A549 (cell line): ENCODE results near the gene MEF2B. TPM values are rescaled to one million over a fixed set of nuclear protein-coding genes. Genes with fewer than 3 reads are reported as not detected.
A peak's percentile ranks its signal among the peaks of the same experiment; 100 is the strongest.

Source experiments
- ATAC-seq, 2 experiments: fragments of 200-7000 bp in 1 of 2; fragments of >200 bp in 1 of 2; cut with Nextera tagmentation in 1 of 2; cut with Tn5 transposase in 1 of 2; 3 replicates each; pipeline versions ENCODE4 v1.8.0 to v1.9.1; 2018 to 2020; ENCODE audit warnings: mild to moderate bottlenecking in 1 of 2, moderate library complexity in 1 of 2
- CTCF ChIA-PET: fragments of 300-600 bp; sonication (Branson Sonifier 250); formaldehyde crosslinking; extraction: SDS; loops from one replicate; lab custom pipeline; 2021; ENCODE audit warnings: antibody characterized with exemption, inconsistent platforms; lab: Yijun Ruan, JAX
- POLR2A ChIA-PET: fragments of 350-600 bp; formaldehyde crosslinking; extraction: SDS; loops from one replicate; lab custom pipeline; 2021; ENCODE audit warnings: antibody characterized with exemption, inconsistent platforms; lab: Yijun Ruan, JAX
- DNase-seq, 2 experiments: peaks; one replicate each; pipeline versions ENCODE4 v3.0.0 to v3.0.0-alpha.2; 2011 to 2016; ENCODE audit warnings: low read depth in 1 of 2, low spot score in 1 of 2
- FAIRE-seq: peaks from 2 replicates; lab custom pipeline; 2011; peaks lifted over from hg19 to GRCh38; lab: Jason Lieb, UNC
- H3K27ac ChIP-seq, 2 experiments: fragments of >200 bp; sonication (Bioruptor Twin); formaldehyde crosslinking; 3 replicates each; pipeline ENCODE4 v1.5.1; 2016 to 2017
- H3K4me1 ChIP-seq: fragments of >200 bp; sonication (Bioruptor Twin); formaldehyde crosslinking; 3 replicates; pipeline ENCODE4 v1.6.1; 2016
- H3K4me2 ChIP-seq: fragments of >200 bp; sonication (Bioruptor Twin); formaldehyde crosslinking; 3 replicates; pipeline ENCODE4 v1.6.1; 2016
- H3K4me3 ChIP-seq: fragments of >200 bp; sonication (Bioruptor Twin); formaldehyde crosslinking; 3 replicates; pipeline ENCODE4 v1.5.1; 2016
- H3K9me3 ChIP-seq: fragments of >200 bp; sonication (Bioruptor Twin); formaldehyde crosslinking; 3 replicates; pipeline ENCODE4 v1.6.1; 2016
- ATOH8 ChIP-seq: fragments of 250-450 bp; sonication (Bioruptor Pico); IDR thresholded peaks from 2 replicates; pipeline ENCODE4 v1.5.0; 2020; ENCODE audit warnings: low read depth, mild to moderate bottlenecking, moderate library complexity
- BHLHE40 ChIP-seq: IDR thresholded peaks from 2 replicates; pipeline ENCODE4 v1.6.1; 2012; ENCODE audit warnings: low read depth, low read length, inconsistent platforms
- CBX2 ChIP-seq: fragments of 200-600 bp; sonication (generic); IDR thresholded peaks from 2 replicates; pipeline ENCODE4 v1.6.1; 2016; ENCODE audit warnings: low read depth, mild to moderate bottlenecking, borderline replicate concordance
- CHD4 ChIP-seq: fragments of 200-600 bp; sonication (generic); IDR thresholded peaks from 2 replicates; pipeline ENCODE4 v1.6.1; 2016; ENCODE audit warnings: antibody characterized with exemption, mild to moderate bottlenecking, borderline replicate concordance
- EHF ChIP-seq: fragments of 250-450 bp; sonication (Bioruptor Pico); IDR thresholded peaks from 2 replicates; pipeline ENCODE4 v1.5.0; 2020; ENCODE audit warnings: mild to moderate bottlenecking
- ESRRA ChIP-seq: fragments of 150-350 bp; IDR thresholded peaks from 2 replicates; pipeline ENCODE4 v1.6.1; 2014; ENCODE audit warnings: mild to moderate bottlenecking, low read length, borderline replicate concordance
- FOSB ChIP-seq: fragments of 250-450 bp; sonication (Bioruptor Pico); IDR thresholded peaks from 2 replicates; pipeline ENCODE4 v1.5.0; 2020; ENCODE audit warnings: mild to moderate bottlenecking, moderate library complexity
- FOSL2 ChIP-seq, 2 experiments: fragments of 450-650 bp in 1 of 2; fragments of >200 bp in 1 of 2; sonication (Bioruptor Twin) in 1 of 2; formaldehyde crosslinking; IDR thresholded peaks; 2 replicates each; pipeline versions ENCODE4 v1.5.0 to v1.6.1; 2016 to 2020; ENCODE audit warnings: mild to moderate bottlenecking in 1 of 2, moderate library complexity in 1 of 2
- HES2 ChIP-seq: fragments of >200 bp; sonication (Bioruptor Twin); formaldehyde crosslinking; IDR thresholded peaks from 2 replicates; pipeline ENCODE4 v1.6.1; 2016
- HOXA7 ChIP-seq: fragments of 250-450 bp; sonication (Bioruptor Pico); IDR thresholded peaks from 2 replicates; pipeline ENCODE4 v1.5.0; 2020; ENCODE audit warnings: mild to moderate bottlenecking, moderate library complexity
- HOXB5 ChIP-seq: fragments of 250-450 bp; sonication (Bioruptor Pico); IDR thresholded peaks from 2 replicates; pipeline ENCODE4 v1.5.0; 2020; ENCODE audit warnings: mild to moderate bottlenecking, moderate library complexity
- KDM5A ChIP-seq: fragments of 200-600 bp; sonication (generic); IDR thresholded peaks from 2 replicates; pipeline ENCODE4 v1.6.1; 2016; ENCODE audit warnings: antibody characterized with exemption, mild to moderate bottlenecking
- NPAS2 ChIP-seq: fragments of 250-450 bp; sonication (Bioruptor Pico); IDR thresholded peaks from 2 replicates; pipeline ENCODE4 v1.8.0; 2022; ENCODE audit warnings: mild to moderate bottlenecking, moderate library complexity, borderline replicate concordance
- PHF8 ChIP-seq: fragments of 200-600 bp; sonication (generic); IDR thresholded peaks from 2 replicates; pipeline ENCODE4 v1.6.1; 2016; ENCODE audit warnings: low read depth, mild to moderate bottlenecking, antibody characterized with exemption, moderate library complexity, borderline replicate concordance
- RARB ChIP-seq: fragments of 250-450 bp; sonication (Bioruptor Pico); IDR thresholded peaks from 2 replicates; pipeline ENCODE4 v1.8.0; 2021; ENCODE audit warnings: mild to moderate bottlenecking, moderate library complexity
- RCOR1 ChIP-seq: fragments of 150-350 bp; IDR thresholded peaks from 2 replicates; pipeline ENCODE4 v1.6.1; 2014; ENCODE audit warnings: antibody characterized with exemption, low read length, low read depth
- RNF2 ChIP-seq: fragments of 200-600 bp; sonication (generic); IDR thresholded peaks from 2 replicates; pipeline ENCODE4 v1.6.1; 2016; ENCODE audit warnings: low read depth, mild to moderate bottlenecking, antibody characterized with exemption, moderate library complexity, borderline replicate concordance
- SMC3 ChIP-seq: fragments of >200 bp; sonication (Bioruptor Twin); formaldehyde crosslinking; IDR thresholded peaks from 3 replicates; pipeline ENCODE4 v1.6.1; 2018; ENCODE audit warnings: inconsistent platforms
- TFCP2L1 ChIP-seq: fragments of 250-450 bp; sonication (Bioruptor Pico); IDR thresholded peaks from 2 replicates; pipeline ENCODE4 v1.5.0; 2021; ENCODE audit warnings: mild to moderate bottlenecking
- TP53 ChIP-seq: fragments of 250-450 bp; sonication (Bioruptor Pico); IDR thresholded peaks from 2 replicates; pipeline ENCODE4 v1.5.0; 2021; ENCODE audit warnings: mild to moderate bottlenecking, moderate library complexity
- ZFP36 ChIP-seq: fragments of 450-650 bp; IDR thresholded peaks from 2 replicates; pipeline ENCODE4 v1.6.1; 2014; ENCODE audit warnings: borderline replicate concordance; ENCODE audit not compliant: partially characterized antibody
- ZNF302 ChIP-seq: fragments of 250-450 bp; sonication (Bioruptor Pico); IDR thresholded peaks from 2 replicates; pipeline ENCODE4 v1.9.0; 2021; ENCODE audit warnings: inconsistent platforms, mild to moderate bottlenecking, moderate library complexity
- WGBS: methylation state at CpG from one replicate; pipeline ENCODE4 v1.1.6; 2017; ENCODE audit errors: missing lambda C conversion rate; 5-methylcytosine and 5-hydroxymethylcytosine counted together
- polyA plus RNA-seq, 4 experiments: library from polyadenylated mRNA; depleted of rRNA in 3 of 4; stranded (reverse); fragments of >200 nt; fragmentation: RNase III in 1 of 4; extraction: RNeasy Plus Mini Kit Qiagen cat#74134 plus additional on column Dnase treatment in 1 of 4; gene quantifications; 2 replicates in 3 of 4; 3 replicates in 1 of 4; pipeline ENCODE4 v1.2.3, GENCODE V29; 2011 to 2017

Gene MEF2B
- polyA plus RNA-seq, 2 of the 4 experiments (the other 2 are of a cell fraction), result 0.10 to 0.13 TPM

GRCh38 chr19:19212916-19213315 lies 42.9 kb upstream of the MEF2B start:
- H3K4me2 ChIP-seq, result no peak overlapping the region
- DNase-seq, result no peak
- H3K4me3 ChIP-seq, result no peak overlapping the region
- H3K9me3 ChIP-seq, result no peaks in the 10 kb centered on the region
- H3K4me1 ChIP-seq, result no peaks in the 10 kb centered on the region
- WGBS, result 21% methylated on average over 5 of the region's 7 CpGs
- no peak for ATAC-seq
- TF ChIP-seq HOXA7 (CRISPR knock-in tag) (no peak), SMC3 (no peak), TFCP2L1 (CRISPR knock-in tag) (no peak)
- H3K27ac ChIP-seq, result no peak overlapping the region
- ChIA-PET POLR2A (no interaction called here), CTCF (interaction anchor here (1.0 kb wide), 1 partner anchor 12 kb away, joined by 4 read pairs; no protein-coding TSS in a partner anchor)
- no peak for FAIRE-seq

- no peak within 1 kb of the TSS for H3K27ac ChIP-seq
- H3K9me3 ChIP-seq, result no peaks in the 10 kb centered on the region
- peak within 1 kb of the TSS; percentile 19; the same call in 1 of the 3 replicates for H3K4me2 ChIP-seq
- CTCF ChIA-PET, result interaction anchor here (0.7 to 1.8 kb wide), 3 partner anchors 10 to 104 kb away, joined by 3 to 8 read pairs (median 3); no protein-coding TSS in a partner anchor
- WGBS, result 16% methylated on average over 21 of the region's 54 CpGs
- FAIRE-seq (no peak), DNase-seq (no peak), ATAC-seq (peak in 1 of 2 experiments; percentile 55; a peak in 2 of 6 replicates)
- H3K4me1 ChIP-seq, result no peaks in the 10 kb centered on the region
- no peak for TF ChIP-seq HOXB5 (CRISPR knock-in tag)
- no peak within 1 kb of the TSS for H3K4me3 ChIP-seq
- POLR2A ChIA-PET, result no interaction called here
Measured at GRCh38 chr19:19211499-19212420, 41.7 kb upstream of the MEF2B start, which contains the start of gene NCAN. Gene NCAN (plus strand): TSS chr19:19211958. CDS start chr19:19216954, 4,996 bp downstream.

GRCh38 chr19:19209372-19209771 lies 39.3 kb upstream of the MEF2B start:
- Histone ChIP-seq H3K9me3 (no peaks in the 10 kb centered on the region), H3K4me1 (no peaks in the 10 kb centered on the region), H3K4me3 (no peak overlapping the region), H3K27ac (no peak overlapping the region), H3K4me2 (no peak overlapping the region)
- WGBS, result 19% methylated on average over 9 of the region's 9 CpGs
- TF ChIP-seq BHLHE40, result no peak
- TF ChIP-seq CBX2, result no peak
- no peak for TF ChIP-seq FOSB (CRISPR knock-in tag)
- TF ChIP-seq ZNF302 (CRISPR knock-in tag), result no peak
- TF ChIP-seq PHF8, result no peak
- TF ChIP-seq TFCP2L1 (CRISPR knock-in tag), result no peak
- no peak for TF ChIP-seq NPAS2 (CRISPR knock-in tag)
- TF ChIP-seq HES2, result no peak
- TF ChIP-seq ZFP36, result no peak
- no peak for TF ChIP-seq ESRRA
- no peak for TF ChIP-seq RCOR1
- TF ChIP-seq RNF2, result no peak
- TF ChIP-seq RARB (CRISPR knock-in tag), result no peak
- no peak for TF ChIP-seq ATOH8 (CRISPR knock-in tag)
- no peak for TF ChIP-seq EHF (CRISPR knock-in tag)
- no peak for TF ChIP-seq TP53 (CRISPR knock-in tag)
- no peak for TF ChIP-seq HOXB5 (CRISPR knock-in tag)
- TF ChIP-seq CHD4, result no peak
- no peak for TF ChIP-seq FOSL2 (IDR thresholded peaks at IDR 0.05)
- TF ChIP-seq FOSL2 (CRISPR knock-in tag; IDR thresholded peaks at IDR 0.05), result no peak
- TF ChIP-seq KDM5A, result no peak
- ATAC-seq (0 out of 6 replicates have a peak, but pooled peaks of 1 of the 2 experiments have one; percentile 22), DNase-seq (no peak), FAIRE-seq (no peak)
- CTCF ChIA-PET, result no interaction called here
- POLR2A ChIA-PET, result no interaction called here
